HG03196 (cell line): ENCODE results near the gene NEIL3.

Experiments
- ATAC-seq: cut with Tn5 transposase; IDR thresholded peaks from one replicate; pipeline ENCODE4 v1.9.1; 2021; ENCODE audit not compliant: unreplicated experiment

NEIL3 gene

DNA sequence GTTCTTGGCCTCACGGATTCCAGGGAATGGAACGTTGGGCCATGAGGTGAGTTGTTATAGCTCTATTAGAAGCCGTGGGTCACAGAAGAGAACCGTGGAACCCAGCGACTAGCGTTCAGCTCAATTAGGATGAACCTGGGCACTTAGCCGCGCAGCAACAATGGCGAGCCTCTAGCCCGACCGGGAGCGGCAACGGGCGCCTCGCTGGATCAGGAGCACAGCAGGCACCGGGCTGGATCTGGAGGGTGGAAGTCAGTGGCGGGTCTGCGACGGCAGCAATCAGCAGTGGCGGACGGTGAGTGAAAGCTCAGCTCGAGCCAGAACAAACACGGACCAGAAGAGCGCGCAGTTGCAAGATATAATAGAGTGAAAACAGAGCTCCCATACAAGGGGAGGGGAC lies 98.3 kb downstream of the NEIL3 start:
- ATAC-seq: no peak

DNA sequence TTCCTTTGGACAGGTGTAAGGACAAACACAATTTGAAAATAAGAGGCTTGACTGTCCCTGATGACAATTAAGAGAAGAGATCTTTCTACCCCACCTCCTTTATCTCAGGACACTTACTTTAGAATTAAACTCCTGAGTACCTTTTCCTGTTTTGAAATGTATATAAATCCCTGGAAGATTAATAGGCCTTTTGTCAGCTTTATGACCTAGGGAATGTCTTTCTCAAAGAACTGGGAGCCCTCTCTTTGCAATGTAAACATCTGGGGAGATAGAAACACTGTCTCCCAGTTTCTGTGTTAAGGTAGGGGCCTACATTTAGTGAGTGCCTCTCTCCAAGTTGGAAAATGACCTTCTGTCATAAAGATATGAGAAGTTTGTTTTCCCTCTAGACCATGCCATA lies 100.9 kb downstream of the NEIL3 start:
- no peak for ATAC-seq

DNA sequence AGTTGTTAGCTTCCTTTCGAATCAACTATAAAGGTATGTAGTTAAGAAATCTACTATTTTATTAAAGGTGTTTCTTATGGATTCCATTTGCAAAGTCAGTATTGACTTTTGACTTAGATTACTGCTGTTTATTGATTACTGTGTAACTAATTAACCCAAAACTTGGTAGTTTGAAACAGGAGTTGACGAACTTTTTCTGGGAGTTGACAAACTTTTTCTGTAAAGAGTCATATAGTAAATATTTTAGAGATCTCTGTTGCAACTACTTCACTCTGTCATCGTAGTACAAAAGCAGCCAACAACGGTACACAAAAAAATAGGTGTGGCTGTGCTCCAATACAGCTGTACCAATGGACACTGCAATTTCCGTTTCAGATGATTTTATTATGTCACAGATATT lies 102.3 kb downstream of the NEIL3 start:
- ATAC-seq: no peak
